Astrocyte (in vitro differentiated cells and primary cell): ENCODE data around the gene CHST11.

Source experiments
- CTCF ChIP-seq: IDR thresholded peaks from 2 replicates; pipeline ENCODE4 v1.5.1; 2011; ENCODE audit warnings: low read depth, mild to moderate bottlenecking, inconsistent platforms, low read length, moderate library complexity; ENCODE audit not compliant: insufficient read depth
- EZH2 ChIP-seq: IDR thresholded peaks from 2 replicates; pipeline ENCODE4 v1.6.1; 2012; ENCODE audit warnings: mild to moderate bottlenecking, low read length, inconsistent platforms; ENCODE audit not compliant: insufficient read depth

- TF ChIP-seq CTCF (no peak), EZH2 (no peak)
Observed at GRCh38 chr12:104701301-104701700, 244.6 kb downstream of the CHST11 start.
